Hepatocyte (in vitro differentiated cells): Measurements from ENCODE around the gene DNAJC5.

ENCODE experiments used
- EZH2 ChIP-seq: fragments of 200-600 bp; sonication (generic); IDR thresholded peaks from 2 replicates; pipeline ENCODE4 v1.6.1; 2016; ENCODE audit warnings: antibody characterized with exemption, mild to moderate bottlenecking, borderline replicate concordance
- TF ChIP-seq, protein P1 (sequence below): fragments of 200-600 bp; sonication (generic); IDR thresholded peaks from 2 replicates; pipeline ENCODE4 v1.5.1; 2016; ENCODE audit warnings: antibody characterized with exemption, mild to moderate bottlenecking; ENCODE audit not compliant: poor library complexity

DNA sequence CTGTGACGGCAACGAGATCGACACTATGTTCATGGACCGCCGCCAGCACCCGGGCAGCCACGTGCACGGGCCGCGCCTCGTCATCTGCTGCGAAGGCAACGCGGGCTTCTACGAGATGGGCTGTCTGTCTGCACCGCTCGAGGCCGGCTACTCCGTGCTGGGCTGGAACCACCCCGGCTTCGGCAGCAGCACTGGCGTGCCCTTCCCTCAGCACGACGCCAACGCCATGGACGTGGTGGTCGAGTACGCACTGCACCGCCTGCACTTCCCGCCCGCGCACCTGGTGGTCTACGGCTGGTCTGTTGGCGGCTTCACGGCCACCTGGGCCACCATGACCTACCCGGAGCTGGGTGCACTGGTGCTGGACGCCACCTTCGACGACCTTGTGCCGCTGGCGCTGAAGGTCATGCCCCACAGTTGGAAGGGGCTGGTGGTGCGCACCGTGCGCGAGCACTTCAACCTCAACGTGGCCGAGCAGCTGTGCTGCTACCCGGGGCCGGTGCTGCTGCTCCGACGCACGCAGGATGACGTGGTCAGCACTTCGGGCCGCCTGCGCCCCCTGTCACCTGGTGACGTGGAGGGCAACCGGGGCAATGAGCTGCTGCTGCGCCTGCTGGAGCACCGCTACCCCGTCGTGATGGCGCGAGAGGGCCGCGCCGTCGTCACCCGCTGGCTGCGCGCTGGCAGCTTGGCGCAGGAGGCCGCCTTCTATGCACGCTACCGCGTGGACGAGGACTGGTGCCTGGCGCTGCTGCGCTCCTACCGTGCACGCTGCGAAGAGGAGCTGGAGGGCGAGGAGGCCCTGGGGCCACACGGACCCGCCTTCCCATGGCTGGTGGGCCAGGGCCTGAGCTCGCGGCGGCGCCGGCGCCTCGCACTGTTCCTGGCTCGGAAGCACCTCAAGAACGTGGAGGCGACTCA is 32.7 kb upstream of the DNAJC5 start:
- TF ChIP-seq, protein P1, sequence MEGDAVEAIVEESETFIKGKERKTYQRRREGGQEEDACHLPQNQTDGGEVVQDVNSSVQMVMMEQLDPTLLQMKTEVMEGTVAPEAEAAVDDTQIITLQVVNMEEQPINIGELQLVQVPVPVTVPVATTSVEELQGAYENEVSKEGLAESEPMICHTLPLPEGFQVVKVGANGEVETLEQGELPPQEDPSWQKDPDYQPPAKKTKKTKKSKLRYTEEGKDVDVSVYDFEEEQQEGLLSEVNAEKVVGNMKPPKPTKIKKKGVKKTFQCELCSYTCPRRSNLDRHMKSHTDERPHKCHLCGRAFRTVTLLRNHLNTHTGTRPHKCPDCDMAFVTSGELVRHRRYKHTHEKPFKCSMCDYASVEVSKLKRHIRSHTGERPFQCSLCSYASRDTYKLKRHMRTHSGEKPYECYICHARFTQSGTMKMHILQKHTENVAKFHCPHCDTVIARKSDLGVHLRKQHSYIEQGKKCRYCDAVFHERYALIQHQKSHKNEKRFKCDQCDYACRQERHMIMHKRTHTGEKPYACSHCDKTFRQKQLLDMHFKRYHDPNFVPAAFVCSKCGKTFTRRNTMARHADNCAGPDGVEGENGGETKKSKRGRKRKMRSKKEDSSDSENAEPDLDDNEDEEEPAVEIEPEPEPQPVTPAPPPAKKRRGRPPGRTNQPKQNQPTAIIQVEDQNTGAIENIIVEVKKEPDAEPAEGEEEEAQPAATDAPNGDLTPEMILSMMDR: no peak
- no peak for TF ChIP-seq EZH2
